Measurements from ENCODE around the gene TCF4. TPM values are rescaled to one million over a fixed set of nuclear protein-coding genes. Genes with fewer than 3 reads are reported as not detected.

Gene TCF4
- polyA plus RNA-seq, 1 of the 3 experiments (the other 2 are of a cell fraction) = 39.1 TPM

- WGBS (ENCODE audit: low lambda C conversion rate) = 12% methylated on average over 8 of the region's 8 CpGs
- no peaks in the 10 kb centered on the region for H4K20me1 ChIP-seq (ENCODE audit: insufficient read depth)
- POLR2A ChIA-PET = interaction anchor here (0.5 to 7.1 kb wide), 6 partner anchors 16 to 177 kb away, joined by 3 to 85 read pairs (median 4); no protein-coding TSS in a partner anchor
These were observed 267.3 kb downstream of the TCF4 start for GRCh38 chr18:55320424-55321264.

More at GRCh38 chr18:55320424-55321264, 267.3 kb downstream of the TCF4 start:
- Histone ChIP-seq H3K9me3 (no peaks in the 10 kb centered on the region), H3K4me2 (peak overlapping the region; percentile 79), H3K36me3 (replicated peaks in 1 of 2; ENCODE audit: control insufficient read depth in 1 of 2, insufficient read depth in 2 of 2, low read length in 1 of 2) (no peaks in the 10 kb centered on the region), H3K9ac (peak overlapping the region; percentile 86), H3K27me3 (ENCODE audit: insufficient read depth) (no peaks in the 10 kb centered on the region), H3K4me1 (ENCODE audit: control insufficient read depth in 1 of 2, insufficient read depth in 2 of 2, low read depth in 1 of 2, low read length in 1 of 2) (peaks cover 25 to 28% of the 10 kb centered on the region in 2 experiments; a peak in 3 of 4 replicates), H3K4me3 (ENCODE audit: low read depth in 2 of 2, low read length in 1 of 2) (peak overlapping the region; percentile 78 to 80), H3K79me2 (ENCODE audit: insufficient read depth) (peaks cover 90% of the 10 kb centered on the region), H3K27ac (ENCODE audit: low read depth in 2 of 2, low read length in 1 of 2) (peak overlapping the region; percentile 95 to 100), H3F3A (replicated peaks; ENCODE audit: insufficient read depth) (peaks cover 18% of the 10 kb centered on the region), H3K9me2 (no peaks in the 10 kb centered on the region), H2AFZ (ENCODE audit: low read depth) (no peak overlapping the region)
- 0 out of 2 replicates have a peak, but pooled peaks have one; percentile 17 for TF ChIP-seq MAX (IDR thresholded peaks at IDR 0.05; ENCODE audit: low read depth)
- TF ChIP-seq REST (IDR thresholded peaks at IDR 0.05; ENCODE audit: low read depth, low read length) = no peak
- TF ChIP-seq GATA2 (CRISPR knock-in tag; IDR thresholded peaks at IDR 0.05) = peak; percentile 28; the same call in 1 of the 2 replicates
- TF ChIP-seq FOSL2 (IDR thresholded peaks at IDR 0.05; ENCODE audit: borderline replicate concordance, low read depth) = no peak
- TF ChIP-seq MXI1 (IDR thresholded peaks at IDR 0.05; ENCODE audit: low read depth, low read length) = peak; percentile 63; the same call in 1 of the 2 replicates
- DNase-seq = no peak
- CTCF ChIA-PET = interaction anchor here (1.1 to 7.1 kb wide), 3 partner anchors 22 to 86 kb away, joined by 3 to 36 read pairs (median 5); no protein-coding TSS in a partner anchor
